HEK293T (cell line): ENCODE results near the gene ESR1.

Experiments
- ARNT ChIP-seq: fragments of 450-650 bp; IDR thresholded peaks from 2 replicates; pipeline ENCODE4 v1.6.1; 2017; ENCODE audit warnings: mild to moderate bottlenecking
- BHLHE40 ChIP-seq: fragments of 450-650 bp; IDR thresholded peaks from 2 replicates; pipeline ENCODE4 v1.6.1; 2016; ENCODE audit warnings: mild to moderate bottlenecking, moderate library complexity, borderline replicate concordance
- ELF4 ChIP-seq: fragments of 450-650 bp; IDR thresholded peaks from 2 replicates; pipeline ENCODE4 v1.6.1; 2017; ENCODE audit warnings: antibody characterized with exemption
- FOXA1 ChIP-seq: fragments of 450-650 bp; IDR thresholded peaks from 2 replicates; pipeline ENCODE4 v1.6.1; 2016; ENCODE audit warnings: mild to moderate bottlenecking
- FOXM1 ChIP-seq: fragments of 450-650 bp; IDR thresholded peaks from 2 replicates; pipeline ENCODE4 v1.6.1; 2017; ENCODE audit warnings: mild to moderate bottlenecking, borderline replicate concordance
- HDGF ChIP-seq: fragments of 450-650 bp; IDR thresholded peaks from 2 replicates; pipeline ENCODE4 v1.6.1; 2017; ENCODE audit warnings: antibody characterized with exemption, borderline replicate concordance
- L3MBTL2 ChIP-seq: fragments of 450-650 bp; conservative IDR thresholded peaks from 2 replicates; pipeline ENCODE4 v1.6.1; 2016; ENCODE audit warnings: mild to moderate bottlenecking
- LEF1 ChIP-seq: fragments of 450-650 bp; IDR thresholded peaks from 2 replicates; pipeline ENCODE4 v1.6.1; 2017; ENCODE audit warnings: mild to moderate bottlenecking, borderline replicate concordance
- NFRKB ChIP-seq: fragments of 450-650 bp; IDR thresholded peaks from 2 replicates; pipeline ENCODE4 v1.6.1; 2016; ENCODE audit warnings: mild to moderate bottlenecking, moderate library complexity
- PKNOX1 ChIP-seq: fragments of 450-650 bp; IDR thresholded peaks from 2 replicates; pipeline ENCODE4 v1.6.1; 2016
- SP1 ChIP-seq: fragments of 450-650 bp; IDR thresholded peaks from 2 replicates; pipeline ENCODE4 v1.6.1; 2017
- SUZ12 ChIP-seq: fragments of 450-650 bp; IDR thresholded peaks from 2 replicates; pipeline ENCODE4 v1.6.1; 2016; ENCODE audit warnings: mild to moderate bottlenecking
- TARDBP ChIP-seq: fragments of 450-650 bp; IDR thresholded peaks from 2 replicates; pipeline ENCODE4 v1.6.1; 2016
- ZNF384 ChIP-seq: fragments of 450-650 bp; IDR thresholded peaks from 2 replicates; pipeline ENCODE4 v1.6.1; 2016

GRCh38 chr6:152154559-152155356 is 347.3 kb downstream of the ESR1 start:
- TF ChIP-seq TARDBP: no peak
- TF ChIP-seq SP1: no peak
- TF ChIP-seq L3MBTL2: no peak
- TF ChIP-seq SUZ12: no peak
- no peak for TF ChIP-seq LEF1
- no peak for TF ChIP-seq FOXM1
- no peak for TF ChIP-seq FOXA1
- no peak for TF ChIP-seq NFRKB
- TF ChIP-seq PKNOX1: no peak
- TF ChIP-seq BHLHE40: no peak
- no peak for TF ChIP-seq HDGF
- TF ChIP-seq ARNT: no peak
- no peak for TF ChIP-seq ELF4
- TF ChIP-seq ZNF384: no peak
